LNCaP clone FGC (cell line): Measurements from ENCODE around the gene IL1RL1.

Source experiments
- DNase-seq: peaks from one replicate; pipeline ENCODE4 v3.0.0-alpha.2; 2011; ENCODE audit warnings: low read depth
- H3K4me3 ChIP-seq: 2 replicates; pipeline ENCODE4 v1.5.1; 2011; ENCODE audit warnings: mild to moderate bottlenecking, low read depth, low read length, control low read depth
- CTCF ChIP-seq: IDR thresholded peaks from 2 replicates; pipeline ENCODE4 v1.5.1; 2012; ENCODE audit warnings: mild to moderate bottlenecking; ENCODE audit not compliant: control insufficient read depth, insufficient read depth; ENCODE audit errors: extremely low read depth

The IL1RL1 gene

GRCh38 chr2:102355526-102356380 lies 44.4 kb downstream of the IL1RL1 start, which contains the start of gene IL18R1:
IL18R1 (plus strand) TSS chr2:102355796; CDS start chr2:102362661, 6,865 bp downstream.
- peak; percentile 11 for DNase-seq
- H3K4me3 ChIP-seq, result peak within 1 kb of the TSS; percentile 61
- peak; percentile 82 for TF ChIP-seq CTCF

GRCh38 chr2:102356381-102356712 lies 45.0 kb downstream of the IL1RL1 start:
- TF ChIP-seq CTCF, result no peak
- peak overlapping the region; percentile 61 for H3K4me3 ChIP-seq
- no peak for DNase-seq

GRCh38 chr2:102356741-102357140 lies 45.4 kb downstream of the IL1RL1 start:
- DNase-seq, result no peak
- no peak for TF ChIP-seq CTCF
- no peak overlapping the region for H3K4me3 ChIP-seq

GRCh38 chr2:102357937-102358336 lies 46.6 kb downstream of the IL1RL1 start:
- H3K4me3 ChIP-seq, result no peak overlapping the region
- TF ChIP-seq CTCF, result no peak
- no peak for DNase-seq

GRCh38 chr2:102358496-102358895 lies 47.1 kb downstream of the IL1RL1 start:
- DNase-seq, result no peak
- 0 out of 2 replicates have a peak, but pooled peaks have one; percentile 7 for TF ChIP-seq CTCF
- no peak overlapping the region for H3K4me3 ChIP-seq

GRCh38 chr2:102359527-102359926 lies 48.2 kb downstream of the IL1RL1 start:
- TF ChIP-seq CTCF, result no peak
- no peak for DNase-seq
- no peak overlapping the region for H3K4me3 ChIP-seq
